Measurements from ENCODE around the gene LAMP5. TPM values are rescaled to one million over a fixed set of nuclear protein-coding genes. Genes with fewer than 3 reads are reported as not detected.

The LAMP5 gene
- total and polyA plus RNA-seq, 2 experiments from 2014 or later = 0.21 to 0.29 TPM

GRCh38 chr20:9566977-9567376, 52.6 kb downstream of the LAMP5 start:
- no peaks in the 10 kb centered on the region for H3K9me3 Mint-ChIP-seq
- Histone ChIP-seq H4K20me1 (replicated peaks; ENCODE audit: insufficient read depth) (no peaks in the 10 kb centered on the region), H3K4me3 (no peak overlapping the region), H3K79me2 (replicated peaks; ENCODE audit: insufficient read depth) (no peaks in the 10 kb centered on the region), H3K27me3 (ENCODE audit: insufficient read depth) (peaks cover 19% of the 10 kb centered on the region), H3K36me3 (ENCODE audit: insufficient read depth) (no peaks in the 10 kb centered on the region), H2AFZ (no peak overlapping the region), H3K27ac (ENCODE audit: low read depth) (no peak overlapping the region), H3F3A (replicated peaks; ENCODE audit: low read depth) (no peaks in the 10 kb centered on the region), H3K4me2 (no peak overlapping the region), H3K9me2 (ENCODE audit: insufficient read depth) (no peaks in the 10 kb centered on the region), H3K4me1 (ENCODE audit: insufficient read depth) (peaks cover 11% of the 10 kb centered on the region; the same call in 1 of the 2 replicates)
- ATAC-seq (no peak), DNase-seq (ENCODE audit: low spot score) (no peak)
- no peak overlapping the region for H3K27ac Mint-ChIP-seq
- no peaks in the 10 kb centered on the region; the same call in 2 of the 3 replicates for H3K36me3 Mint-ChIP-seq (ENCODE audit: low read depth)
- TF ChIP-seq JUNB (IDR thresholded peaks at IDR 0.05; ENCODE audit: unreplicated experiment) (no peak), ZNF331 (CRISPR knock-in tag; IDR thresholded peaks at IDR 0.05; ENCODE audit: low read depth) (no peak), ZNF114 (CRISPR knock-in tag; IDR thresholded peaks at IDR 0.05) (no peak), CTCF (conservative IDR thresholded peaks at IDR 0.05; ENCODE audit: low read depth in 2 of 2) (no peak), REST (IDR thresholded peaks at IDR 0.05; ENCODE audit: unreplicated experiment) (no peak), CREB1 (CRISPR knock-in tag; IDR thresholded peaks at IDR 0.05; ENCODE audit: low read depth) (no peak), ZNF462 (CRISPR knock-in tag; IDR thresholded peaks at IDR 0.05) (no peak), ETS1 (IDR thresholded peaks at IDR 0.05) (no peak), EZH2 (IDR thresholded peaks at IDR 0.05; ENCODE audit: low read depth, unreplicated experiment) (no peak), STAT1 (IDR thresholded peaks at IDR 0.05; ENCODE audit: unreplicated experiment) (no peak), EZH2phosphoT487 (IDR thresholded peaks at IDR 0.05; ENCODE audit: unreplicated experiment) (no peak), POLR2AphosphoS5 (IDR thresholded peaks at IDR 0.05; ENCODE audit: low read depth) (no peak), NANOG (IDR thresholded peaks at IDR 0.05; ENCODE audit: borderline replicate concordance) (no peak)
- peaks cover 13% of the 10 kb centered on the region for H3K27me3 Mint-ChIP-seq (ENCODE audit: insufficient read depth, low read depth, poor library complexity)
- H3K4me1 Mint-ChIP-seq = peaks cover 16% of the 10 kb centered on the region
- H3K4me3 Mint-ChIP-seq = no peak overlapping the region

All from GM23338 (cell line).